K562 (cell line): ENCODE results near the gene POLR1C. TPM values are rescaled to one million over a fixed set of nuclear protein-coding genes. Genes with fewer than 3 reads are reported as not detected.
A peak's percentile ranks its signal among the peaks of the same experiment; 100 is the strongest.

ENCODE experiments used
- BACH1 ChIP-seq: fragments of 200-800 bp; sonication (Bioruptor generic); IDR thresholded peaks from 2 replicates; pipeline ENCODE4 v1.6.1; 2016; ENCODE audit warnings: missing genetic modification characterization, missing compliant biosample characterization
- DDX20 ChIP-seq: fragments of 450-650 bp; IDR thresholded peaks from 2 replicates; pipeline ENCODE4 v1.6.1; 2016; ENCODE audit warnings: missing genetic modification characterization, low read depth, mild to moderate bottlenecking, missing compliant biosample characterization, moderate library complexity
- DNMT1 ChIP-seq: fragments of 450-650 bp; IDR thresholded peaks from 2 replicates; pipeline ENCODE4 v1.6.1; 2016; ENCODE audit warnings: antibody characterized with exemption, mild to moderate bottlenecking
- E4F1 ChIP-seq: fragments of 250-450 bp; sonication (Bioruptor Pico); IDR thresholded peaks from 2 replicates; pipeline ENCODE4 v1.5.0; 2021; ENCODE audit warnings: mild to moderate bottlenecking, borderline replicate concordance
- FIP1L1 ChIP-seq: fragments of 200-400 bp; formaldehyde crosslinking; IDR thresholded peaks from 2 replicates; pipeline ENCODE4 v1.6.1; 2018; ENCODE audit warnings: mild to moderate bottlenecking, low read depth, low read length; ENCODE audit not compliant: poor library complexity, severe bottlenecking
- FOXA3 ChIP-seq, 2 experiments: fragments of 450-650 bp in 1 of 2; sonication (generic) in 1 of 2; formaldehyde crosslinking; IDR thresholded peaks in 1 of 2; conservative IDR thresholded peaks in 1 of 2; 2 replicates each; pipeline versions ENCODE4 v1.4.0 to v1.8.0; 2020 to 2022; ENCODE audit warnings: mild to moderate bottlenecking in 2 of 2, missing genetic modification reagents in 1 of 2
- FOXK2 ChIP-seq, 2 experiments: fragments of 450-650 bp; IDR thresholded peaks in 1 of 2; conservative IDR thresholded peaks in 1 of 2; 2 replicates each; pipeline ENCODE4 v1.6.1; 2016; ENCODE audit warnings: low read depth in 2 of 2, mild to moderate bottlenecking in 1 of 2
- GABPB1 ChIP-seq: sonication (generic); formaldehyde crosslinking; IDR thresholded peaks from 2 replicates; pipeline ENCODE4 v1.8.0; 2022; ENCODE audit warnings: mild to moderate bottlenecking, missing genetic modification reagents
- HDAC8 ChIP-seq: fragments of 450-650 bp; IDR thresholded peaks from 2 replicates; pipeline ENCODE4 v1.6.1; 2016; ENCODE audit warnings: mild to moderate bottlenecking, missing genetic modification characterization, moderate library complexity, missing compliant biosample characterization
- HSF4 ChIP-seq: fragments of 250-450 bp; sonication (Bioruptor Pico); IDR thresholded peaks from 2 replicates; pipeline ENCODE4 v2.1.2; 2022; ENCODE audit warnings: mild to moderate bottlenecking, moderate library complexity, borderline replicate concordance
- MTF1 ChIP-seq: fragments of 250-450 bp; sonication (Bioruptor Pico); IDR thresholded peaks from 2 replicates; pipeline ENCODE4 v1.9.0; 2021; ENCODE audit warnings: moderate library complexity, mild to moderate bottlenecking, inconsistent platforms, borderline replicate concordance
- NFE2L1 ChIP-seq: fragments of 450-650 bp; IDR thresholded peaks from 2 replicates; pipeline ENCODE4 v1.6.1; 2016; ENCODE audit warnings: missing genetic modification characterization, low read depth, mild to moderate bottlenecking, missing compliant biosample characterization, moderate library complexity, borderline replicate concordance
- NR2C2 ChIP-seq, 2 experiments: fragments of 200-800 bp in 1 of 2; sonication (Bioruptor generic) in 1 of 2; sonication (generic) in 1 of 2; formaldehyde crosslinking in 1 of 2; IDR thresholded peaks; 2 replicates each; pipeline versions ENCODE4 v1.6.1 to v1.8.0; 2016 to 2022; ENCODE audit warnings: mild to moderate bottlenecking in 1 of 2, missing compliant biosample characterization in 1 of 2, missing genetic modification characterization in 1 of 2, missing genetic modification reagents in 1 of 2
- POU5F1 ChIP-seq: fragments of 150-350 bp; IDR thresholded peaks from 2 replicates; pipeline ENCODE4 v1.6.1; 2014; ENCODE audit warnings: borderline replicate concordance, low read length, low read depth, mild to moderate bottlenecking; ENCODE audit not compliant: partially characterized antibody
- RUNX1 ChIP-seq: sonication (generic); IDR thresholded peaks from 2 replicates; pipeline ENCODE4 v1.6.1; 2016; ENCODE audit warnings: antibody characterized with exemption, low read depth
- SAFB2 ChIP-seq: fragments of 200-400 bp; formaldehyde crosslinking; IDR thresholded peaks from 2 replicates; pipeline ENCODE4 v1.6.1; 2018; ENCODE audit warnings: borderline replicate concordance, low read length, low read depth, moderate library complexity; ENCODE audit not compliant: severe bottlenecking
- SMAD1 ChIP-seq: fragments of 150-350 bp; IDR thresholded peaks from 2 replicates; pipeline ENCODE4 v1.6.1; 2014; ENCODE audit warnings: low read length, low read depth; ENCODE audit not compliant: partially characterized antibody
- TSC22D4 ChIP-seq: fragments of 450-650 bp; IDR thresholded peaks from 2 replicates; pipeline ENCODE4 v1.6.1; 2016; ENCODE audit warnings: missing genetic modification characterization, missing biosample characterization, control low read depth
- ZBTB12 ChIP-seq: fragments of 250-450 bp; sonication (Bioruptor Pico); IDR thresholded peaks from 2 replicates; pipeline ENCODE4 v1.4.0; 2020
- ZBTB7A ChIP-seq: IDR thresholded peaks from 2 replicates; pipeline ENCODE4 v1.6.1; 2011; ENCODE audit warnings: low read depth, mild to moderate bottlenecking, low read length, moderate library complexity, borderline replicate concordance; ENCODE audit not compliant: control insufficient read depth
- ZNF165 ChIP-seq: fragments of 250-450 bp; sonication (Bioruptor Pico); IDR thresholded peaks from 2 replicates; pipeline ENCODE4 v1.4.0; 2020; ENCODE audit warnings: borderline replicate concordance
- ZNF197 ChIP-seq: fragments of 200-800 bp; sonication (Bioruptor generic); IDR thresholded peaks from 2 replicates; pipeline ENCODE4 v1.6.1; 2016; ENCODE audit warnings: low read depth, missing genetic modification characterization, missing compliant biosample characterization
- ZNF232 ChIP-seq: sonication (generic); formaldehyde crosslinking; IDR thresholded peaks from 2 replicates; pipeline ENCODE4 v1.8.0; 2022; ENCODE audit warnings: mild to moderate bottlenecking, missing genetic modification reagents
- ZNF354B ChIP-seq: fragments of 250-450 bp; sonication (Bioruptor Pico); IDR thresholded peaks from 2 replicates; pipeline ENCODE4 v1.4.0; 2020
- ZNF41 ChIP-seq: fragments of 250-450 bp; sonication (Bioruptor Pico); conservative IDR thresholded peaks from 2 replicates; pipeline ENCODE4 v1.4.0; 2020; ENCODE audit warnings: mild to moderate bottlenecking
- polyA plus RNA-seq, 8 experiments: library from polyadenylated mRNA; depleted of rRNA in 4 of 8; stranded (reverse) in 5 of 8; unstranded in 3 of 8; fragments of >200 nt; fragmentation: Nextera tagmentation in 2 of 8; fragmentation: Illumina TruSeq in 1 of 8; extraction: Ambion mirVana in 2 of 8; extraction: Trizol in 1 of 8; gene quantifications; 2 replicates each; pipeline versions ENCODE4 v1.2.1 to v1.2.3, GENCODE V29; 2011 to 2014; ENCODE audit warnings: inconsistent platforms in 1 of 8, missing spikeins in 1 of 8
- total RNA-seq, 7 experiments: library from RNA; depleted of rRNA in 6 of 7; stranded (reverse); fragments of >200 nt in 6 of 7; fragmentation: Illumina TruSeq in 2 of 7; extraction: Trizol in 2 of 7; gene quantifications; 2 replicates each; pipeline versions ENCODE4 v1.2.1 to v1.2.3, GENCODE V29; 2011 to 2021; ENCODE audit warnings: low replicate concordance in 1 of 7

The POLR1C gene
- total and polyA plus RNA-seq, 9 of the 15 experiments (the other 6 are each of a cell fraction or from before 2014, with no cell fraction given), result 83.5 to 429 (median 120) TPM

DNA sequence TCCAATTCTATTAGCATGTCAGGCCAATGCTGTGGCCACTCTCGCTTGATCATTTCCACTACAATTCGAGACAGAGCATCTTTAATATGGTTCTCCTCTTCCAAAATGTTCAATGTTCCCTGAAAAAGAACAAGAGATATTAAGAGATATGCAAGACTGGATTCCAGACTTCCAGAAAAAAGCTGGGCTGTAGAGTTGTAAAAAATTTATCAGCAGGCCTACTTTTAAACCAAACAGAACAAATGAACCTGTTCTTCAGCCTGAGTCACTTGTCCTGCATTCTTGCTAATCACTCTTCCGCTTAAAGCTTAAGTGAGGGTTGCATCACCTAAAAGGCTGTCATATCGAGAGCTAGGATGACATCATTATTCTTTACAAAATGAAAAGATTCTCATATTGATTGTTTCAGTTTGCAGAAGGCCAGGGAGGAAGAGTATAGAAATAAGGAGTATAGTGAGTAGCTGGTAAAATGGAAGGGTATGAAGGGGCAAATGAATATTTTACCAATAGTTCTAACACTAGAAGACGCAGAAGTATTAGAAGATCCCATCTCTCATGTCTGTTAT lies 54.1 kb downstream of the POLR1C start (continued):
- TF ChIP-seq POU5F1, result no peak
- no peak for TF ChIP-seq SMAD1
- no peak for TF ChIP-seq ZNF165
- no peak; the same call in 1 of the 2 replicates for TF ChIP-seq HDAC8
- TF ChIP-seq E4F1 (CRISPR knock-in tag), result no peak
- TF ChIP-seq ZNF232 (CRISPR knock-in tag), result no peak
- TF ChIP-seq FOXK2 (conservative IDR thresholded peaks at IDR 0.05 in 1 of 2, IDR thresholded peaks at IDR 0.05 in 1 of 2; ENCODE audit: low read depth in 2 of 2), result no peak
- peak; percentile 95 for TF ChIP-seq BACH1 (tag)
- TF ChIP-seq NFE2L1 (tag), result peak; percentile 25
- TF ChIP-seq SAFB2, result no peak
- no peak; the same call in 1 of the 2 replicates for TF ChIP-seq MTF1
- TF ChIP-seq HSF4 (CRISPR knock-in tag), result no peak
- peak in 1 of 2 experiments; percentile 48; a peak in 1 of 4 replicates for TF ChIP-seq FOXA3 (CRISPR knock-in tag; conservative IDR thresholded peaks at IDR 0.05 in 1 of 2, IDR thresholded peaks at IDR 0.05 in 1 of 2)
- no peak for TF ChIP-seq RUNX1
- TF ChIP-seq ZNF354B, result peak; percentile 60; the same call in 1 of the 2 replicates
- 0 out of 2 replicates have a peak, but pooled peaks have one; percentile 62 for TF ChIP-seq ZNF41 (CRISPR knock-in tag)
- no peak for TF ChIP-seq NR2C2 (CRISPR knock-in tag; IDR thresholded peaks at IDR 0.05)
- peak; percentile 76 for TF ChIP-seq NR2C2 (tag; IDR thresholded peaks at IDR 0.05)
- no peak for TF ChIP-seq FIP1L1
- 0 out of 2 replicates have a peak, but pooled peaks have one; percentile 10 for TF ChIP-seq ZBTB12 (CRISPR knock-in tag)
- TF ChIP-seq GABPB1 (CRISPR knock-in tag), result 0 out of 2 replicates have a peak, but pooled peaks have one; percentile 11
- no peak for TF ChIP-seq TSC22D4
- no peak for TF ChIP-seq DNMT1
- TF ChIP-seq DDX20 (tag), result peak; percentile 59; the same call in 1 of the 2 replicates
- no peak for TF ChIP-seq ZBTB7A
- 0 out of 2 replicates have a peak, but pooled peaks have one; percentile 37 for TF ChIP-seq ZNF197 (CRISPR knock-in tag)
